ENCODE data around the gene AVPR2. TPM values are rescaled to one million over a fixed set of nuclear protein-coding genes. Genes with fewer than 3 reads are reported as not detected.
A peak's percentile ranks its signal among the peaks of the same experiment; 100 is the strongest.

AVPR2 gene
- total and polyA plus RNA-seq, 2 donors (not counting 1 experiment from before 2014, with no cell fraction given): 0.12 TPM; not detected in 1

GRCh38 chrX:153884136-153884535 is 20.3 kb upstream of the AVPR2 start:
- Histone ChIP-seq H4K20me1 (ENCODE audit: control insufficient read depth, insufficient read depth, low read length, poor library complexity, severe bottlenecking) (no peaks in the 10 kb centered on the region), H3K27ac (ENCODE audit: low read length in 2 of 2) (no peak overlapping the region), H2AFZ (ENCODE audit: insufficient read depth, low read depth, low read length, poor library complexity, severe bottlenecking) (no peak overlapping the region), H3K4me2 (replicated peaks; ENCODE audit: low read depth, low read length, poor library complexity, severe bottlenecking) (no peak overlapping the region), H3K9me3 (ENCODE audit: control extremely low read depth in 1 of 3, control insufficient read depth in 2 of 3, insufficient read depth in 1 of 3, low read length in 2 of 3) (peaks cover 0 to 3% (median 0%) of the 10 kb centered on the region in 3 donors), H3K27me3 (replicated peaks in 1 of 4; ENCODE audit: control extremely low read depth in 1 of 4, control insufficient read depth in 3 of 4, insufficient read depth in 4 of 4, low read length in 3 of 4) (peaks cover 0 to 39% (median 11%) of the 10 kb centered on the region in 4 experiments), H3K36me3 (replicated peaks in 1 of 2; ENCODE audit: control extremely low read depth in 1 of 2, control insufficient read depth in 1 of 2, extremely low read depth in 1 of 2, insufficient read depth in 2 of 2, low read length in 1 of 2) (no peaks in the 10 kb centered on the region), H3K4me3 (ENCODE audit: control extremely low read depth in 1 of 5, extremely low read depth in 1 of 5, insufficient read depth in 1 of 5, low read depth in 2 of 5, low read length in 4 of 5) (no peak overlapping the region), H3K4me1 (ENCODE audit: control insufficient read depth in 2 of 2, insufficient read depth in 2 of 2, low read length in 2 of 2) (peaks cover 39 to 44% of the 10 kb centered on the region in 2 donors), H3K9ac (ENCODE audit: low read length) (no peak overlapping the region), H3K79me2 (ENCODE audit: control insufficient read depth, insufficient read depth, low read length) (no peaks in the 10 kb centered on the region)
- intact Hi-C loops (cut with micrococcal nuclease): no loop called here
- peak overlapping the region; percentile 50 for H3K4me3 Mint-ChIP-seq
- ATAC-seq (ENCODE audit: low read depth): no peak
- no peak for TF ChIP-seq EZH2 (IDR thresholded peaks at IDR 0.05; ENCODE audit: borderline replicate concordance, insufficient read depth, low read depth, low read length, poor library complexity, severe bottlenecking)
- TF ChIP-seq, protein P1, sequence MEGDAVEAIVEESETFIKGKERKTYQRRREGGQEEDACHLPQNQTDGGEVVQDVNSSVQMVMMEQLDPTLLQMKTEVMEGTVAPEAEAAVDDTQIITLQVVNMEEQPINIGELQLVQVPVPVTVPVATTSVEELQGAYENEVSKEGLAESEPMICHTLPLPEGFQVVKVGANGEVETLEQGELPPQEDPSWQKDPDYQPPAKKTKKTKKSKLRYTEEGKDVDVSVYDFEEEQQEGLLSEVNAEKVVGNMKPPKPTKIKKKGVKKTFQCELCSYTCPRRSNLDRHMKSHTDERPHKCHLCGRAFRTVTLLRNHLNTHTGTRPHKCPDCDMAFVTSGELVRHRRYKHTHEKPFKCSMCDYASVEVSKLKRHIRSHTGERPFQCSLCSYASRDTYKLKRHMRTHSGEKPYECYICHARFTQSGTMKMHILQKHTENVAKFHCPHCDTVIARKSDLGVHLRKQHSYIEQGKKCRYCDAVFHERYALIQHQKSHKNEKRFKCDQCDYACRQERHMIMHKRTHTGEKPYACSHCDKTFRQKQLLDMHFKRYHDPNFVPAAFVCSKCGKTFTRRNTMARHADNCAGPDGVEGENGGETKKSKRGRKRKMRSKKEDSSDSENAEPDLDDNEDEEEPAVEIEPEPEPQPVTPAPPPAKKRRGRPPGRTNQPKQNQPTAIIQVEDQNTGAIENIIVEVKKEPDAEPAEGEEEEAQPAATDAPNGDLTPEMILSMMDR (IDR thresholded peaks at IDR 0.05): no peak
- no peak for DNase-seq
- H3K9me3 Mint-ChIP-seq (ENCODE audit: insufficient read depth): no peaks in the 10 kb centered on the region
- peaks cover 24% of the 10 kb centered on the region for H3K4me1 Mint-ChIP-seq
- ChIA-PET CTCF (interaction anchor here (1.4 kb wide), 1 partner anchor 216 kb away, joined by 3 read pairs; no protein-coding TSS in a partner anchor), POLR2A (no interaction called here)
- H3K27ac Mint-ChIP-seq: no peak overlapping the region
- 83% methylated on average over 7 of the region's 13 CpGs for WGBS (ENCODE audit: insufficient coverage)
- peaks cover 9% of the 10 kb centered on the region for H3K27me3 Mint-ChIP-seq

- Mint-ChIP-seq H3K4me3 (peak overlapping the region; percentile 50), H3K4me1 (peaks cover 24% of the 10 kb centered on the region), H3K9me3 (ENCODE audit: insufficient read depth) (no peaks in the 10 kb centered on the region), H3K27ac (no peak overlapping the region), H3K27me3 (peaks cover 6% of the 10 kb centered on the region)
- TF ChIP-seq, protein P1 (IDR thresholded peaks at IDR 0.05): no peak
- TF ChIP-seq EZH2 (IDR thresholded peaks at IDR 0.05; ENCODE audit: borderline replicate concordance, insufficient read depth, low read depth, low read length, poor library complexity, severe bottlenecking): no peak
- H2AFZ ChIP-seq (ENCODE audit: insufficient read depth, low read depth, low read length, poor library complexity, severe bottlenecking): no peak overlapping the region
- H3K9me3 ChIP-seq (ENCODE audit: control extremely low read depth in 1 of 3, control insufficient read depth in 2 of 3, insufficient read depth in 1 of 3, low read length in 2 of 3): peaks cover 0 to 3% (median 0%) of the 10 kb centered on the region in 3 donors
- WGBS (ENCODE audit: insufficient coverage): 17% methylated on average over 2 of the region's 6 CpGs
- no peaks in the 10 kb centered on the region for H4K20me1 ChIP-seq (ENCODE audit: control insufficient read depth, insufficient read depth, low read length, poor library complexity, severe bottlenecking)
- no peaks in the 10 kb centered on the region for H3K79me2 ChIP-seq (ENCODE audit: control insufficient read depth, insufficient read depth, low read length)
- CTCF ChIA-PET: interaction anchor here (1.4 kb wide), 1 partner anchor 217 kb away, joined by 3 read pairs; no protein-coding TSS in a partner anchor
- intact Hi-C loops (cut with micrococcal nuclease): no loop called here
- POLR2A ChIA-PET: no interaction called here
- H3K27me3 ChIP-seq (replicated peaks in 1 of 4; ENCODE audit: control extremely low read depth in 1 of 4, control insufficient read depth in 3 of 4, insufficient read depth in 4 of 4, low read length in 3 of 4): peaks cover 0 to 35% (median 11%) of the 10 kb centered on the region in 4 experiments
- H3K27ac ChIP-seq (ENCODE audit: low read length in 2 of 2): no peak overlapping the region
- no peaks in the 10 kb centered on the region for H3K36me3 ChIP-seq (replicated peaks in 1 of 2; ENCODE audit: control extremely low read depth in 1 of 2, control insufficient read depth in 1 of 2, extremely low read depth in 1 of 2, insufficient read depth in 2 of 2, low read length in 1 of 2)
- no peak overlapping the region for H3K9ac ChIP-seq (ENCODE audit: low read length)
- H3K4me2 ChIP-seq (replicated peaks; ENCODE audit: low read depth, low read length, poor library complexity, severe bottlenecking): no peak overlapping the region
- ATAC-seq (ENCODE audit: low read depth) (no peak), DNase-seq (no peak)
- H3K4me3 ChIP-seq (ENCODE audit: control extremely low read depth in 1 of 5, extremely low read depth in 1 of 5, insufficient read depth in 1 of 5, low read depth in 2 of 5, low read length in 4 of 5): no peak overlapping the region
- peaks cover 40 to 44% of the 10 kb centered on the region in 2 donors for H3K4me1 ChIP-seq (ENCODE audit: control insufficient read depth in 2 of 2, insufficient read depth in 2 of 2, low read length in 2 of 2)
These were observed 19.9 kb upstream of the AVPR2 start for GRCh38 chrX:153884590-153884989.
